WTC11 (cell line): ENCODE measurements around the gene GPC6. TPM values are rescaled to one million over a fixed set of nuclear protein-coding genes. Genes with fewer than 3 reads are reported as not detected.

Experiments
- ATAC-seq: fragments of 200-7000 bp; cut with Tn5 transposase; 2 replicates; pipeline ENCODE4 v1.10.0; 2021; ENCODE audit warnings: mild to moderate bottlenecking, moderate library complexity
- CTCF ChIA-PET: fragments of 300-600 bp; sonication (Branson Sonifier 250); formaldehyde crosslinking; loops from one replicate; lab custom pipeline; 2021; ENCODE audit warnings: antibody characterized with exemption; lab: Charles Lee
- POLR2A ChIA-PET: fragments of 350-600 bp; sonication (Branson Sonifier 250); formaldehyde crosslinking; loops from one replicate; lab custom pipeline; 2021; ENCODE audit warnings: antibody characterized with exemption; lab: Charles Lee
- DNase-seq: peaks from one replicate; pipeline ENCODE4 v3.0.0; 2021; ENCODE audit warnings: low spot score
- H3K27ac Mint-ChIP-seq: 2 replicates; pipeline ENCODE4 v1.8.0; 2021; ENCODE audit warnings: mixed read lengths
- H3K27me3 Mint-ChIP-seq: 2 replicates; pipeline ENCODE4 v1.8.0; 2021; ENCODE audit warnings: low read depth, mild to moderate bottlenecking, moderate library complexity, mixed read lengths
- H3K36me3 Mint-ChIP-seq: 2 replicates; pipeline ENCODE4 v1.8.0; 2021; ENCODE audit warnings: mixed read lengths
- H3K4me1 Mint-ChIP-seq: 2 replicates; pipeline ENCODE4 v1.8.0; 2022; ENCODE audit warnings: mixed read lengths
- H3K4me3 Mint-ChIP-seq: 2 replicates; pipeline ENCODE4 v1.8.0; 2021; ENCODE audit warnings: mild to moderate bottlenecking, moderate library complexity, mixed read lengths
- H3K9me3 Mint-ChIP-seq: 2 replicates; pipeline ENCODE4 v1.8.0; 2021; ENCODE audit warnings: mixed read lengths
- CREB1 ChIP-seq: sonication (generic); formaldehyde crosslinking; IDR thresholded peaks from 2 replicates; pipeline ENCODE4 v1.8.0; 2023; ENCODE audit warnings: mild to moderate bottlenecking, missing genetic modification reagents
- CREM ChIP-seq: sonication (generic); formaldehyde crosslinking; IDR thresholded peaks from 2 replicates; pipeline ENCODE4 v1.8.1; 2022; ENCODE audit warnings: mild to moderate bottlenecking, missing genetic modification reagents, moderate library complexity
- FOXJ3 ChIP-seq: sonication (generic); formaldehyde crosslinking; IDR thresholded peaks from 2 replicates; pipeline ENCODE4 v1.9.0; 2021; ENCODE audit warnings: missing genetic modification reagents, mild to moderate bottlenecking, borderline replicate concordance
- FOXP1 ChIP-seq: sonication (generic); formaldehyde crosslinking; IDR thresholded peaks from 2 replicates; pipeline ENCODE4 v1.8.0; 2022; ENCODE audit warnings: missing genetic modification reagents, mild to moderate bottlenecking, moderate library complexity, borderline replicate concordance
- GABPB1 ChIP-seq: sonication (generic); formaldehyde crosslinking; IDR thresholded peaks from 2 replicates; pipeline ENCODE4 v1.8.1; 2023; ENCODE audit warnings: mild to moderate bottlenecking, missing genetic modification reagents
- GRHL2 ChIP-seq: fragments of 250-450 bp; sonication (Bioruptor Pico); IDR thresholded peaks from 2 replicates; pipeline ENCODE4 v1.8.0; 2022; ENCODE audit warnings: mild to moderate bottlenecking, moderate library complexity; ENCODE audit not compliant: insufficient replicate concordance, severe bottlenecking
- HMGA2 ChIP-seq: fragments of 250-450 bp; sonication (Bioruptor Pico); IDR thresholded peaks from 2 replicates; pipeline ENCODE4 v1.4.0; 2021; ENCODE audit warnings: mild to moderate bottlenecking, moderate library complexity
- JUN ChIP-seq: sonication (generic); formaldehyde crosslinking; IDR thresholded peaks from 2 replicates; pipeline ENCODE4 v1.8.0; 2023; ENCODE audit warnings: mild to moderate bottlenecking, missing genetic modification reagents
- MYBL2 ChIP-seq: sonication (generic); formaldehyde crosslinking; IDR thresholded peaks from 2 replicates; pipeline ENCODE4 v1.8.1; 2023; ENCODE audit warnings: mild to moderate bottlenecking, moderate library complexity, missing genetic modification reagents
- OVOL2 ChIP-seq: fragments of 250-450 bp; sonication (Bioruptor Pico); IDR thresholded peaks from 2 replicates; pipeline ENCODE4 v1.9.0; 2021; ENCODE audit warnings: mild to moderate bottlenecking, borderline replicate concordance
- SMAD3 ChIP-seq: sonication (generic); formaldehyde crosslinking; IDR thresholded peaks from 2 replicates; pipeline ENCODE4 v1.8.0; 2022; ENCODE audit warnings: missing genetic modification reagents, mild to moderate bottlenecking, borderline replicate concordance
- SMAD4 ChIP-seq: sonication (generic); formaldehyde crosslinking; IDR thresholded peaks from 2 replicates; pipeline ENCODE4 v1.8.0; 2022; ENCODE audit warnings: mild to moderate bottlenecking, missing genetic modification reagents
- TCF7 ChIP-seq: sonication (generic); formaldehyde crosslinking; IDR thresholded peaks from 2 replicates; pipeline ENCODE4 v1.8.0; 2022; ENCODE audit warnings: mild to moderate bottlenecking, low read depth, missing genetic modification reagents, moderate library complexity
- TEAD1 ChIP-seq: sonication (generic); formaldehyde crosslinking; IDR thresholded peaks from 2 replicates; pipeline ENCODE4 v1.8.0; 2022; ENCODE audit warnings: mild to moderate bottlenecking, missing genetic modification reagents
- ZNF219 ChIP-seq: sonication (generic); formaldehyde crosslinking; IDR thresholded peaks from 2 replicates; pipeline ENCODE4 v1.8.0; 2023; ENCODE audit warnings: missing genetic modification reagents, mild to moderate bottlenecking, borderline replicate concordance
- ZNF317 ChIP-seq: sonication (generic); formaldehyde crosslinking; IDR thresholded peaks from 2 replicates; pipeline ENCODE4 v1.8.1; 2023; ENCODE audit warnings: low read depth, mild to moderate bottlenecking, moderate library complexity, missing genetic modification reagents, borderline replicate concordance
- ZNF416 ChIP-seq: fragments of 250-450 bp; sonication (Bioruptor Pico); IDR thresholded peaks from 2 replicates; pipeline ENCODE4 v1.9.0; 2021; ENCODE audit warnings: mild to moderate bottlenecking, inconsistent platforms
- ZNF423 ChIP-seq: fragments of 250-450 bp; sonication (Bioruptor Pico); IDR thresholded peaks from 2 replicates; pipeline ENCODE4 v2.1.2; 2022; ENCODE audit warnings: mild to moderate bottlenecking, moderate library complexity
- ZNF671 ChIP-seq: fragments of 250-450 bp; sonication (Bioruptor Pico); IDR thresholded peaks from 2 replicates; pipeline ENCODE4 v1.8.0; 2021; ENCODE audit warnings: mild to moderate bottlenecking
- total RNA-seq: library from RNA; stranded (reverse); gene quantifications from 3 replicates; pipeline ENCODE4 v1.2.3, GENCODE V29; 2021
- TF ChIP-seq, protein P1 (sequence below): fragments of 250-450 bp; sonication (Bioruptor Pico); IDR thresholded peaks from 2 replicates; pipeline ENCODE4 v2.1.2; 2022; ENCODE audit warnings: mild to moderate bottlenecking, moderate library complexity
- TF ChIP-seq, protein P2 (sequence below): sonication (generic); formaldehyde crosslinking; IDR thresholded peaks from 2 replicates; pipeline ENCODE4 v1.8.0; 2023; ENCODE audit warnings: missing genetic modification reagents
- TF ChIP-seq, protein P3 (sequence below): sonication (generic); formaldehyde crosslinking; IDR thresholded peaks from 2 replicates; pipeline ENCODE4 v1.8.1; 2023; ENCODE audit warnings: mild to moderate bottlenecking, moderate library complexity, missing genetic modification reagents
- TF ChIP-seq, protein P4 (sequence below): sonication (generic); formaldehyde crosslinking; IDR thresholded peaks from 2 replicates; pipeline ENCODE4 v1.8.0; 2023; ENCODE audit warnings: missing genetic modification reagents, mild to moderate bottlenecking, borderline replicate concordance
- TF ChIP-seq, protein P5 (sequence below): fragments of 250-450 bp; sonication (Bioruptor Pico); IDR thresholded peaks from 2 replicates; pipeline ENCODE4 v1.9.0; 2021; ENCODE audit warnings: moderate library complexity, mild to moderate bottlenecking, inconsistent platforms, borderline replicate concordance
- TF ChIP-seq, protein P6 (sequence below): sonication (generic); formaldehyde crosslinking; IDR thresholded peaks from 2 replicates; pipeline ENCODE4 v1.8.0; 2022; ENCODE audit warnings: mild to moderate bottlenecking, missing genetic modification reagents

The GPC6 gene
- total RNA-seq, 1 experiment from 2014 or later: 19.5 TPM

DNA sequence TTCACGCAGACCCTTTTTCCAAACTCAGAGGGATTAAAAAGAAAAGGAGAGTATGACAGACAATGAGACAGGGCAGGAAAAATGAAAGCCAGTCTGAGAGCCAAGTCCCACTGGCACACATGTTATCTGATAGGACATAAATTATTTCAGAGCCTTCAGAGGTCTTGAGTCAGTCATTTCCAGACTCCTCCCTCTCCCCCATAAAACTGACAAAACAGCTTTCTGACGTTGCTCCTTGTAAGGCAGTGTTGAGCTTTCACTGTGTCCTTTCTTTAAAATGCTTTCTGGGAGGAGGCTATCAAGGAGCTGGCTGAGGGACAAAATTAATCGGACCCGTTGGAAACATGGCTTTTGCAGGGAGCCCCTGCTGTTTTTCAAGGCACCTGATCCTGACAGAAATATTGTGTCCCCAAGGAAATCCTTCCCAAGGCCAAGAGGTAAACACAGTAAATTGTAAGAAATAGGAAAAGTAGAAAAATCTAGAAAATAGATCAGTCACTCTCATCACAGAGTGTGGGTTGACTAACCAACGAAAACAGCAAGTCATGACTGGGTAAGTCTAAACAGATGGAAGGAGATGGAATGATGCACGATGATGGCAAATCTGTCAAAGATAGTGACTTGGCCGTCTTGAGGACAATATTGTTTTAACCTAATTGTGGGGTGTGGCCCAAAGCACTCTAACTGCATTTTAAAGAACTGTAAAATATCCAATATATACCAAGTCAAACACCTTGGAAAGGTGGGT lies 1163.2 kb downstream of the GPC6 start (continued):
- TF ChIP-seq HMGA2 (CRISPR knock-in tag) (no peak), ZNF317 (CRISPR knock-in tag) (no peak), CREB1 (no peak)

DNA sequence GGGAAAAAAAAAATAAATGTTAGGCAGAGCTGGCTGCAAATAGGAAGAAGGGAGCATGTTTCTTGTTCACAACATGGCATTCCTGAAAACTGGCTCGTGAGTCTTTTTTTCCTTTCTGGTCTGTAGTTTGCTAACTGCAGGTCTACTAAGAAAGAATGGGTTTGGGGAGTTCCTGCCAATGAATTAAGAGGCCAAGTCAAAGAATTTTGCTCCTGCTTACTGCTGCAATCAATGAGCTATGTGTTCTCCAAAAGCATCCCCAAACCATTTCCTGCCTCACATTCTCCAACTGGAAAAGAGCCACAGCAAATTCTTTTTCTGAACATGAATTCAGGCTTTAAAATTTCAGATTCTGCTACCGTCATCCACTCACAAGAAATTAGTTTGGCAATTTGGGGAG lies 1164.3 kb downstream of the GPC6 start:
- H3K4me1 Mint-ChIP-seq: peaks cover 12% of the 10 kb centered on the region
- CTCF ChIA-PET: no interaction called here
- no peak overlapping the region for H3K4me3 Mint-ChIP-seq
- H3K9me3 Mint-ChIP-seq: peaks cover 5% of the 10 kb centered on the region; the same call in 1 of the 2 replicates
- POLR2A ChIA-PET: no interaction called here
- H3K36me3 Mint-ChIP-seq: no peaks in the 10 kb centered on the region
- no peak for ATAC-seq
- no peak overlapping the region for H3K27ac Mint-ChIP-seq
- TF ChIP-seq JUN (CRISPR knock-in tag): no peak
- no peak for TF ChIP-seq FOXP1 (CRISPR knock-in tag)
- no peak for TF ChIP-seq MYBL2 (CRISPR knock-in tag)
- no peak for TF ChIP-seq ZNF423
- TF ChIP-seq TCF7: no peak
- no peak for TF ChIP-seq GABPB1 (CRISPR knock-in tag)
- no peak for TF ChIP-seq ZNF416
- TF ChIP-seq, protein P1, sequence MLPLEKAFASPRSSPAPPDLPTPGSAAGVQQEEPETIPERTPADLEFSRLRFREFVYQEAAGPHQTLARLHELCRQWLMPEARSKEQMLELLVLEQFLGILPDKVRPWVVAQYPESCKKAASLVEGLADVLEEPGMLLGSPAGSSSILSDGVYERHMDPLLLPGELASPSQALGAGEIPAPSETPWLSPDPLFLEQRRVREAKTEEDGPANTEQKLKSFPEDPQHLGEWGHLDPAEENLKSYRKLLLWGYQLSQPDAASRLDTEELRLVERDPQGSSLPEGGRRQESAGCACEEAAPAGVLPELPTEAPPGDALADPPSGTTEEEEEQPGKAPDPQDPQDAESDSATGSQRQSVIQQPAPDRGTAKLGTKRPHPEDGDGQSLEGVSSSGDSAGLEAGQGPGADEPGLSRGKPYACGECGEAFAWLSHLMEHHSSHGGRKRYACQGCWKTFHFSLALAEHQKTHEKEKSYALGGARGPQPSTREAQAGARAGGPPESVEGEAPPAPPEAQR (CRISPR knock-in tag): no peak
- TF ChIP-seq, protein P2, sequence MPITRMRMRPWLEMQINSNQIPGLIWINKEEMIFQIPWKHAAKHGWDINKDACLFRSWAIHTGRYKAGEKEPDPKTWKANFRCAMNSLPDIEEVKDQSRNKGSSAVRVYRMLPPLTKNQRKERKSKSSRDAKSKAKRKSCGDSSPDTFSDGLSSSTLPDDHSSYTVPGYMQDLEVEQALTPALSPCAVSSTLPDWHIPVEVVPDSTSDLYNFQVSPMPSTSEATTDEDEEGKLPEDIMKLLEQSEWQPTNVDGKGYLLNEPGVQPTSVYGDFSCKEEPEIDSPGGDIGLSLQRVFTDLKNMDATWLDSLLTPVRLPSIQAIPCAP (CRISPR knock-in tag): no peak
- TF ChIP-seq, protein P3, sequence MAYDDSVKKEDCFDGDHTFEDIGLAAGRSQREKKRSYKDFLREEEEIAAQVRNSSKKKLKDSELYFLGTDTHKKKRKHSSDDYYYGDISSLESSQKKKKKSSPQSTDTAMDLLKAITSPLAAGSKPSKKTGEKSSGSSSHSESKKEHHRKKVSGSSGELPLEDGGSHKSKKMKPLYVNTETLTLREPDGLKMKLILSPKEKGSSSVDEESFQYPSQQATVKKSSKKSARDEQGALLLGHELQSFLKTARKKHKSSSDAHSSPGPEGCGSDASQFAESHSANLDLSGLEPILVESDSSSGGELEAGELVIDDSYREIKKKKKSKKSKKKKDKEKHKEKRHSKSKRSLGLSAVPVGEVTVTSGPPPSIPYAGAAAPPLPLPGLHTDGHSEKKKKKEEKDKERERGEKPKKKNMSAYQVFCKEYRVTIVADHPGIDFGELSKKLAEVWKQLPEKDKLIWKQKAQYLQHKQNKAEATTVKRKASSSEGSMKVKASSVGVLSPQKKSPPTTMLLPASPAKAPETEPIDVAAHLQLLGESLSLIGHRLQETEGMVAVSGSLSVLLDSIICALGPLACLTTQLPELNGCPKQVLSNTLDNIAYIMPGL (CRISPR knock-in tag): no peak
- TF ChIP-seq CREM (CRISPR knock-in tag): no peak
- no peaks in the 10 kb centered on the region for H3K27me3 Mint-ChIP-seq
- no peak for DNase-seq

DNA sequence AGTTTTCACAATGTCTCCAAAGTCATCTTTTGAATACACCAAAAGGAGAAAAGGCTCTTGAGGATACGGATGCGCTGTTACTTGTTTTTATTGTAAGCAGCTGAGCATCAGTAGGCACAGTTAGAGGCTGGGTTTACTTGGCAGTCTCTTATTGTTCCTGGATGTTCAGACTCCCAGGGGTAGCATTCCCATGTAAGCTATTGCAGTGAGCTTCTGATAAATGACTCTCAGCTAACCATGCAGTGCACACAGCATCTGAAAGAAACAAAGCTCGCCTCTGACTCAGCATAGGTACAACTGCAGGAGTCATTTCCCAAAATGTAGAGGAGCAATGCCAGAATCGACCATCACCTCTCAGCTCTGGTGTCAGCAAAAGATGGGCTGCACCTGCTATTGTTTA lies 1168.1 kb downstream of the GPC6 start:
- H3K36me3 Mint-ChIP-seq: no peaks in the 10 kb centered on the region
- H3K4me1 Mint-ChIP-seq: peaks cover 2% of the 10 kb centered on the region
- ATAC-seq (no peak), DNase-seq (no peak)
- H3K4me3 Mint-ChIP-seq: no peak overlapping the region
- no peaks in the 10 kb centered on the region for H3K9me3 Mint-ChIP-seq
- H3K27me3 Mint-ChIP-seq: no peaks in the 10 kb centered on the region
- CTCF ChIA-PET: interaction anchor here (0.8 to 1.4 kb wide), 2 partner anchors 20 to 22 kb away, joined by 4 to 8 read pairs; no protein-coding TSS in a partner anchor
- no peak overlapping the region for H3K27ac Mint-ChIP-seq
- POLR2A ChIA-PET: no interaction called here
- TF ChIP-seq GRHL2 (CRISPR knock-in tag): no peak
- no peak for TF ChIP-seq TEAD1 (CRISPR knock-in tag)
- no peak for TF ChIP-seq FOXJ3 (CRISPR knock-in tag)
- no peak for TF ChIP-seq SMAD3 (CRISPR knock-in tag)
- no peak for TF ChIP-seq SMAD4 (CRISPR knock-in tag)
- TF ChIP-seq, protein P4, sequence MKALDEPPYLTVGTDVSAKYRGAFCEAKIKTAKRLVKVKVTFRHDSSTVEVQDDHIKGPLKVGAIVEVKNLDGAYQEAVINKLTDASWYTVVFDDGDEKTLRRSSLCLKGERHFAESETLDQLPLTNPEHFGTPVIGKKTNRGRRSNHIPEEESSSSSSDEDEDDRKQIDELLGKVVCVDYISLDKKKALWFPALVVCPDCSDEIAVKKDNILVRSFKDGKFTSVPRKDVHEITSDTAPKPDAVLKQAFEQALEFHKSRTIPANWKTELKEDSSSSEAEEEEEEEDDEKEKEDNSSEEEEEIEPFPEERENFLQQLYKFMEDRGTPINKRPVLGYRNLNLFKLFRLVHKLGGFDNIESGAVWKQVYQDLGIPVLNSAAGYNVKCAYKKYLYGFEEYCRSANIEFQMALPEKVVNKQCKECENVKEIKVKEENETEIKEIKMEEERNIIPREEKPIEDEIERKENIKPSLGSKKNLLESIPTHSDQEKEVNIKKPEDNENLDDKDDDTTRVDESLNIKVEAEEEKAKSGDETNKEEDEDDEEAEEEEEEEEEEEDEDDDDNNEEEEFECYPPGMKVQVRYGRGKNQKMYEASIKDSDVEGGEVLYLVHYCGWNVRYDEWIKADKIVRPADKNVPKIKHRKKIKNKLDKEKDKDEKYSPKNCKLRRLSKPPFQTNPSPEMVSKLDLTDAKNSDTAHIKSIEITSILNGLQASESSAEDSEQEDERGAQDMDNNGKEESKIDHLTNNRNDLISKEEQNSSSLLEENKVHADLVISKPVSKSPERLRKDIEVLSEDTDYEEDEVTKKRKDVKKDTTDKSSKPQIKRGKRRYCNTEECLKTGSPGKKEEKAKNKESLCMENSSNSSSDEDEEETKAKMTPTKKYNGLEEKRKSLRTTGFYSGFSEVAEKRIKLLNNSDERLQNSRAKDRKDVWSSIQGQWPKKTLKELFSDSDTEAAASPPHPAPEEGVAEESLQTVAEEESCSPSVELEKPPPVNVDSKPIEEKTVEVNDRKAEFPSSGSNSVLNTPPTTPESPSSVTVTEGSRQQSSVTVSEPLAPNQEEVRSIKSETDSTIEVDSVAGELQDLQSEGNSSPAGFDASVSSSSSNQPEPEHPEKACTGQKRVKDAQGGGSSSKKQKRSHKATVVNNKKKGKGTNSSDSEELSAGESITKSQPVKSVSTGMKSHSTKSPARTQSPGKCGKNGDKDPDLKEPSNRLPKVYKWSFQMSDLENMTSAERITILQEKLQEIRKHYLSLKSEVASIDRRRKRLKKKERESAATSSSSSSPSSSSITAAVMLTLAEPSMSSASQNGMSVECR (CRISPR knock-in tag): no peak
- no peak for TF ChIP-seq OVOL2 (CRISPR knock-in tag)
- TF ChIP-seq, protein P5, sequence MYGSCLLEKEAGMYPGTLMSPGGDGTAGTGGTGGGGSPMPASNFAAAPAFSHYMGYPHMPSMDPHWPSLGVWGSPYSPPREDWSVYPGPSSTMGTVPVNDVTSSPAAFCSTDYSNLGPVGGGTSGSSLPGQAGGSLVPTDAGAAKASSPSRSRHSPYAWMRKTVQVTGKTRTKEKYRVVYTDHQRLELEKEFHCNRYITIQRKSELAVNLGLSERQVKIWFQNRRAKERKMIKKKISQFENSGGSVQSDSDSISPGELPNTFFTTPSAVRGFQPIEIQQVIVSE (CRISPR knock-in tag): no peak
- no peak for TF ChIP-seq ZNF671
- no peak for TF ChIP-seq ZNF219
- TF ChIP-seq, protein P6, sequence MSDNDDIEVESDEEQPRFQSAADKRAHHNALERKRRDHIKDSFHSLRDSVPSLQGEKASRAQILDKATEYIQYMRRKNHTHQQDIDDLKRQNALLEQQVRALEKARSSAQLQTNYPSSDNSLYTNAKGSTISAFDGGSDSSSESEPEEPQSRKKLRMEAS (CRISPR knock-in tag): no peak
